Progenitor cell of endocrine pancreas (in vitro differentiated cells): ENCODE results near the gene SRSF3. TPM values are rescaled to one million over a fixed set of nuclear protein-coding genes. Genes with fewer than 3 reads are reported as not detected.

Experiments used
- DNase-seq: peaks from one replicate; pipeline ENCODE4 v3.0.0; 2021; ENCODE audit warnings: low spot score; ENCODE audit not compliant: unreplicated experiment
- H3K27ac Mint-ChIP-seq: 2 replicates; pipeline ENCODE4 v1.8.0; 2021; ENCODE audit warnings: mild to moderate bottlenecking, moderate library complexity, mixed read lengths
- H3K27me3 Mint-ChIP-seq: 2 replicates; pipeline ENCODE4 v1.8.0; 2021; ENCODE audit warnings: mixed read lengths
- H3K36me3 Mint-ChIP-seq: 2 replicates; pipeline ENCODE4 v1.8.0; 2022; ENCODE audit warnings: mixed read lengths; ENCODE audit not compliant: insufficient read depth
- H3K4me1 Mint-ChIP-seq: 2 replicates; pipeline ENCODE4 v1.8.0; 2021; ENCODE audit warnings: low read depth, mixed read lengths
- H3K4me3 Mint-ChIP-seq: 2 replicates; pipeline ENCODE4 v1.8.0; 2021; ENCODE audit warnings: low read depth, mild to moderate bottlenecking, moderate library complexity, mixed read lengths
- H3K9me3 Mint-ChIP-seq: 2 replicates; pipeline ENCODE4 v1.8.0; 2021; ENCODE audit warnings: low read depth, mixed read lengths
- CTCF ChIP-seq: fragments of 200-600 bp; sonication (generic); IDR thresholded peaks from one replicate; pipeline ENCODE4 v1.5.0; 2021; ENCODE audit warnings: antibody characterized with exemption, mild to moderate bottlenecking; ENCODE audit not compliant: unreplicated experiment
- total RNA-seq: library from RNA; stranded (reverse); gene quantifications from 2 replicates; pipeline ENCODE4 v1.2.1, GENCODE V29; 2021

Gene SRSF3
- total RNA-seq, 1 donor from 2014 or later: 427 TPM

- H3K4me3 Mint-ChIP-seq: peak overlapping the region; percentile 99
- no peak for DNase-seq
- peaks cover 2% of the 10 kb centered on the region for H3K36me3 Mint-ChIP-seq
- no peak for TF ChIP-seq CTCF
- no peaks in the 10 kb centered on the region for H3K27me3 Mint-ChIP-seq
- peak overlapping the region; percentile 94 for H3K27ac Mint-ChIP-seq
- H3K4me1 Mint-ChIP-seq: peaks cover 21% of the 10 kb centered on the region
- H3K9me3 Mint-ChIP-seq: peaks cover 4% of the 10 kb centered on the region
Measured at GRCh38 chr6:36547646-36548400, 46.3 kb upstream of the SRSF3 start.

GRCh38 chr6:36548401-36548743 lies 45.8 kb upstream of the SRSF3 start:
- peaks cover 4% of the 10 kb centered on the region for H3K9me3 Mint-ChIP-seq
- H3K27me3 Mint-ChIP-seq: no peaks in the 10 kb centered on the region
- peaks cover under 1% of the 10 kb centered on the region for H3K36me3 Mint-ChIP-seq
- H3K27ac Mint-ChIP-seq: no peak overlapping the region
- no peak for DNase-seq
- peaks cover 21% of the 10 kb centered on the region for H3K4me1 Mint-ChIP-seq
- no peak overlapping the region for H3K4me3 Mint-ChIP-seq
- TF ChIP-seq CTCF: no peak

- H3K36me3 Mint-ChIP-seq: no peaks in the 10 kb centered on the region
- peaks cover 4% of the 10 kb centered on the region for H3K9me3 Mint-ChIP-seq
- no peak for TF ChIP-seq CTCF
- H3K27ac Mint-ChIP-seq: no peak overlapping the region
- no peaks in the 10 kb centered on the region for H3K27me3 Mint-ChIP-seq
- no peak for DNase-seq
- no peak overlapping the region for H3K4me3 Mint-ChIP-seq
- H3K4me1 Mint-ChIP-seq: peaks cover 13% of the 10 kb centered on the region
Measured at GRCh38 chr6:36550473-36551000, 43.6 kb upstream of the SRSF3 start.

GRCh38 chr6:36555750-36556252 lies 38.4 kb upstream of the SRSF3 start:
- no peaks in the 10 kb centered on the region for H3K36me3 Mint-ChIP-seq
- DNase-seq: no peak
- no peak for TF ChIP-seq CTCF
- no peak overlapping the region for H3K27ac Mint-ChIP-seq
- H3K4me3 Mint-ChIP-seq: no peak overlapping the region
- H3K27me3 Mint-ChIP-seq: peaks cover 5% of the 10 kb centered on the region
- H3K4me1 Mint-ChIP-seq: no peaks in the 10 kb centered on the region
- H3K9me3 Mint-ChIP-seq: peaks cover 4% of the 10 kb centered on the region

GRCh38 chr6:36556281-36556680 lies 37.9 kb upstream of the SRSF3 start:
- Mint-ChIP-seq H3K27me3 (peaks cover 5% of the 10 kb centered on the region), H3K4me3 (no peak overlapping the region), H3K36me3 (no peaks in the 10 kb centered on the region), H3K9me3 (peaks cover 4% of the 10 kb centered on the region), H3K4me1 (no peaks in the 10 kb centered on the region), H3K27ac (no peak overlapping the region)
- TF ChIP-seq CTCF: no peak
- DNase-seq: no peak
